Tibial nerve (tissue), 4 donors: ENCODE results near the gene EZH2. TPM values are rescaled to one million over a fixed set of nuclear protein-coding genes. Genes with fewer than 3 reads are reported as not detected.

Experiments
- DNase-seq, 2 donors: peaks; one replicate each; pipeline ENCODE4 v3.0.0-alpha.2; 2019; ENCODE audit warnings: low spot score in 2 of 2
- H3K27ac ChIP-seq, 4 donors: fragments of 200-600 bp; sonication (generic) in 3 of 4; one replicate each; pipeline ENCODE4 v1.5.1; 2017 to 2019; ENCODE audit warnings: mild to moderate bottlenecking in 1 of 4
- H3K27me3 ChIP-seq, 2 donors: fragments of 200-600 bp; sonication (generic) in 1 of 2; one replicate each; pipeline versions ENCODE4 v1.5.1 to v1.6.0; 2017 to 2019
- H3K36me3 ChIP-seq, 3 donors: fragments of 200-600 bp; sonication (generic); one replicate each; pipeline ENCODE4 v1.5.1; 2018 to 2019
- H3K4me1 ChIP-seq, 4 donors: fragments of 200-600 bp; sonication (generic) in 3 of 4; one replicate each; pipeline ENCODE4 v1.5.1; 2017 to 2019
- H3K4me3 ChIP-seq, 4 donors: fragments of 200-600 bp; sonication (generic) in 3 of 4; one replicate each; pipeline ENCODE4 v1.5.1; 2017 to 2019; ENCODE audit warnings: mild to moderate bottlenecking in 1 of 4, moderate library complexity in 1 of 4
- H3K9me3 ChIP-seq, 4 donors: fragments of 200-600 bp; sonication (generic) in 3 of 4; one replicate each; pipeline ENCODE4 v1.5.1; 2017 to 2019
- EP300 ChIP-seq, 2 donors: sonication (generic); formaldehyde crosslinking; IDR thresholded peaks; one replicate each; pipeline ENCODE4 v1.6.1; 2017; ENCODE audit warnings: antibody characterized with exemption in 2 of 2, mild to moderate bottlenecking in 1 of 2
- POLR2A ChIP-seq, 2 donors: fragments of 450-650 bp; IDR thresholded peaks; one replicate each; pipeline ENCODE4 v1.6.1; 2017; ENCODE audit warnings: antibody characterized with exemption in 2 of 2, mild to moderate bottlenecking in 2 of 2, moderate library complexity in 2 of 2
- WGBS, 2 donors: methylation state at CpG; one replicate each; pipeline ENCODE4 v1.1.5; 2018; 5-methylcytosine and 5-hydroxymethylcytosine counted together
- total RNA-seq, 4 donors: library from RNA; depleted of rRNA; stranded (reverse); fragments of >200 nt; gene quantifications; one replicate each; pipeline ENCODE4 v1.1.0, GENCODE V29; 2016
- TF ChIP-seq, protein P1 (sequence below), 5 experiments: fragments of 200-600 bp in 3 of 5; fragments of 450-650 bp in 2 of 5; sonication (generic) in 3 of 5; IDR thresholded peaks; one replicate each; pipeline ENCODE4 v1.5.1; 2016 to 2019; ENCODE audit warnings: antibody characterized with exemption in 5 of 5, mild to moderate bottlenecking in 3 of 5, moderate library complexity in 2 of 5

Gene EZH2
- total RNA-seq, 4 donors from 2014 or later, result 1.5 to 7.5 (median 3.3) TPM

GRCh38 chr7:148912151-148912550 lies 28.1 kb upstream of the EZH2 start:
- TF ChIP-seq, protein P1, sequence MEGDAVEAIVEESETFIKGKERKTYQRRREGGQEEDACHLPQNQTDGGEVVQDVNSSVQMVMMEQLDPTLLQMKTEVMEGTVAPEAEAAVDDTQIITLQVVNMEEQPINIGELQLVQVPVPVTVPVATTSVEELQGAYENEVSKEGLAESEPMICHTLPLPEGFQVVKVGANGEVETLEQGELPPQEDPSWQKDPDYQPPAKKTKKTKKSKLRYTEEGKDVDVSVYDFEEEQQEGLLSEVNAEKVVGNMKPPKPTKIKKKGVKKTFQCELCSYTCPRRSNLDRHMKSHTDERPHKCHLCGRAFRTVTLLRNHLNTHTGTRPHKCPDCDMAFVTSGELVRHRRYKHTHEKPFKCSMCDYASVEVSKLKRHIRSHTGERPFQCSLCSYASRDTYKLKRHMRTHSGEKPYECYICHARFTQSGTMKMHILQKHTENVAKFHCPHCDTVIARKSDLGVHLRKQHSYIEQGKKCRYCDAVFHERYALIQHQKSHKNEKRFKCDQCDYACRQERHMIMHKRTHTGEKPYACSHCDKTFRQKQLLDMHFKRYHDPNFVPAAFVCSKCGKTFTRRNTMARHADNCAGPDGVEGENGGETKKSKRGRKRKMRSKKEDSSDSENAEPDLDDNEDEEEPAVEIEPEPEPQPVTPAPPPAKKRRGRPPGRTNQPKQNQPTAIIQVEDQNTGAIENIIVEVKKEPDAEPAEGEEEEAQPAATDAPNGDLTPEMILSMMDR (IDR thresholded peaks at IDR 0.05), result no peak
- no peak for TF ChIP-seq EP300 (IDR thresholded peaks at IDR 0.05)
- TF ChIP-seq POLR2A (IDR thresholded peaks at IDR 0.05), result no peak
- no peaks in the 10 kb centered on the region for H3K9me3 ChIP-seq

DNA sequence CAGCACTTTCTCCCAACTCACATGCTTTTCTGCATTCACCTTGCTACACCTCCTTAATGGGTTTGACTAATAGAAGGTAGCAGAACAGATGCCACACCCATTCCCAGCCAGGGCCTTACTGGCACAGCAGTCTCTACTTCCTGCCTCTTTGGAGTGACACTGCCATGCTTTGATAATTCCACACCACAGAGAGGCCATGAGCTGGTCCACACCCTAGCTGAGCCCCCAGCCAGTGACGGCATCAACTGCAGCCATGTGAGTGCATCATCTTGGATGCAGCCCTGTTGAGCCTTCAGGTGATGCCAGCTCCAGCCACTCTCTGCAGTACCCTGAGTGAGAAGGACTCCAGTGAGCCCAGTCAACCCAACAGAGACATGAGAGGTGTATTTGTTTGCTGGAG lies 27.5 kb upstream of the EZH2 start:
- no peak for TF ChIP-seq EP300 (IDR thresholded peaks at IDR 0.05)
- TF ChIP-seq POLR2A (IDR thresholded peaks at IDR 0.05), result no peak
- TF ChIP-seq, protein P1 (IDR thresholded peaks at IDR 0.05), result no peak
- 100% methylated on average over 1 of the region's 1 CpG for WGBS, 2 donors
- H3K4me3 ChIP-seq, result no peak overlapping the region
- no peaks in the 10 kb centered on the region for H3K36me3 ChIP-seq
- H3K27ac ChIP-seq, result no peak overlapping the region
- peaks cover 0 to 22% of the 10 kb centered on the region in 2 donors for H3K27me3 ChIP-seq
- no peak for DNase-seq
- H3K4me1 ChIP-seq, result peaks cover 0 to 9% (median 3%) of the 10 kb centered on the region in 4 donors
- H3K9me3 ChIP-seq, result no peaks in the 10 kb centered on the region

More at GRCh38 chr7:148912151-148912550, 28.1 kb upstream of the EZH2 start:
- peaks cover 0 to 11% (median 3%) of the 10 kb centered on the region in 4 donors for H3K4me1 ChIP-seq
- no peak overlapping the region for H3K4me3 ChIP-seq
- no peaks in the 10 kb centered on the region for H3K36me3 ChIP-seq
- H3K27ac ChIP-seq, result no peak overlapping the region
- WGBS, 2 donors, result 88 to 91% methylated on average over 4 of the region's 4 CpGs
- H3K27me3 ChIP-seq, result peaks cover 0 to 21% of the 10 kb centered on the region in 2 donors
- no peak for DNase-seq

DNA sequence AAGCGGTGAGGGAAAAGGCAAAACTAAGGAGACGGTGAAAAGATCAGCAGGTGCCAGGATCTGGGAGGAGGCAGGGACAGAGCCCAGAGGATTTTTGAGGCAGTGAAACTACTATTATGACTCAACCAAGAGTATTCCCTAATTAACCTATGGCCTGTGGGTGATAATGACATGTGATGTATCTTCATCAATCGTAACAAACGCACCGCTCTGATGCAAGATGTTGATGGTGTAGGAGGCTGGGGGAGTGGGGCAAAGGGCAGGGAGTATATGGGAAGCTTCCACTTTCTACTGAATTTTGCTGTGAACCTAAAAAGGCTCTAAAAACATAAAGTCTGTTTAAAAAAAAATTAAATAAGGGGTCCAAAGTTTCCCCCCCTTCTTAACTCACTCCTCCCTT lies 25.5 kb upstream of the EZH2 start:
- Histone ChIP-seq H3K4me1 (no peaks in the 10 kb centered on the region), H3K27me3 (peaks cover 0 to 22% of the 10 kb centered on the region in 2 donors), H3K9me3 (no peaks in the 10 kb centered on the region), H3K4me3 (no peak overlapping the region), H3K36me3 (no peaks in the 10 kb centered on the region), H3K27ac (no peak overlapping the region)
- WGBS, 2 donors, result 62 to 78% methylated on average over 5 of the region's 5 CpGs
- TF ChIP-seq EP300 (IDR thresholded peaks at IDR 0.05) (no peak), POLR2A (IDR thresholded peaks at IDR 0.05) (no peak)
- TF ChIP-seq, protein P1 (IDR thresholded peaks at IDR 0.05), result no peak
- DNase-seq, result no peak

DNA sequence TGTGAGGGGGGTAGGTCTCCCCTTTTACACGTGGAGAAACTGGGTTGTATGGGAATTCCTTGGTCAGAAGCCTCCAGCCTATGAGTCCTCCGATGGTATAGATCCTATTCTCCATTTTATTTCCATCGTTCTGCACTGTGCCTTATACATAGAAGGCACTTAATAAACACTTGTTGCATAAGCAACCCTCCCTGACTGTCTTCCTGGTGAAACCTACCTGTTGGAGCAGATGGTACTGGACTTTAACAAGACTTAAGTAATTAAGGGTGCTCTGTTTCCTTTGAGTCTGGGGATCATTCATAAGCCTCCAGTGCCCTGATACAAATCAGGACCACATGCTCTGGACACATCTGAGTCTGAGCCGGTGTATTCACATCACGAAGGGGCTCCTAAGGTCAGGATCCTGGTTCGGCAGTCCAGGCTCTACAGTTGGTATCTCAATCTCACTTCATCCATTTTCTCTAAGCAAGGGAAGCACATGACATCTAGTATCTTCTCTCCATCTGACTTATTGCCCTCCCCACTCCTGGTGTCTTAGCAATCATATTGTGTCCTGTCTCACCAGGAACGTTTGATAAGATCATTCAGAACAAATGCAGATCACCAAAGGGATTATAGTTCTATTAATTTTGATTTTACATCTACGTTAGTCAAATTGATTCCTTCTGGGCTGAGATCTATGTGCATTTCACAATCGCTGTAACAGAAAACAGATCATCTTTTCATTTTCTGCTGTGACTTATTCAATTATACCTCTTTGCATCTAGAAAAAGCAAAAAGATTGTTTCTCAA lies 22.8 kb upstream of the EZH2 start:
- Histone ChIP-seq H3K9me3 (no peaks in the 10 kb centered on the region), H3K4me1 (no peaks in the 10 kb centered on the region), H3K4me3 (no peak overlapping the region), H3K27me3 (peaks cover 0 to 22% of the 10 kb centered on the region in 2 donors), H3K27ac (no peak overlapping the region), H3K36me3 (no peaks in the 10 kb centered on the region)
- no peak for DNase-seq
- 72 to 79% methylated on average over 9 of the region's 9 CpGs for WGBS, 2 donors
- TF ChIP-seq, protein P1 (IDR thresholded peaks at IDR 0.05), result no peak
- no peak for TF ChIP-seq EP300 (IDR thresholded peaks at IDR 0.05)
- TF ChIP-seq POLR2A (IDR thresholded peaks at IDR 0.05), result no peak

GRCh38 chr7:148905093-148905666 lies 21.1 kb upstream of the EZH2 start:
- Histone ChIP-seq H3K4me1 (no peaks in the 10 kb centered on the region), H3K27ac (no peak overlapping the region), H3K27me3 (peaks cover 0 to 22% of the 10 kb centered on the region in 2 donors), H3K9me3 (no peaks in the 10 kb centered on the region), H3K4me3 (no peak overlapping the region), H3K36me3 (no peaks in the 10 kb centered on the region)
- DNase-seq, result no peak
- WGBS, 2 donors, result 29 to 40% methylated on average over 6 of the region's 6 CpGs
- TF ChIP-seq, protein P1 (IDR thresholded peaks at IDR 0.05), result no peak
- TF ChIP-seq POLR2A (IDR thresholded peaks at IDR 0.05) (no peak), EP300 (IDR thresholded peaks at IDR 0.05) (no peak)
